Duodenal mucosa (tissue), 2 donors: ENCODE measurements around the gene CHST8.

Experiments
- H3K27ac ChIP-seq: one replicate; pipeline ENCODE4 v1.7.0; 2013; ENCODE audit warnings: low read depth, low read length
- H3K27me3 ChIP-seq, 2 donors: one replicate each; pipeline ENCODE4 v1.7.0; 2013; ENCODE audit warnings: low read length in 2 of 2, control low read depth in 1 of 2; ENCODE audit not compliant: insufficient read depth in 2 of 2, control insufficient read depth in 1 of 2
- H3K36me3 ChIP-seq, 2 donors: one replicate each; pipeline ENCODE4 v1.7.0; 2013; ENCODE audit warnings: low read length in 2 of 2, control low read depth in 1 of 2; ENCODE audit not compliant: insufficient read depth in 2 of 2, control insufficient read depth in 1 of 2
- H3K4me1 ChIP-seq, 2 donors: one replicate each; pipeline ENCODE4 v1.7.0; 2013; ENCODE audit warnings: low read length in 2 of 2, control low read depth in 1 of 2; ENCODE audit not compliant: insufficient read depth in 2 of 2, control insufficient read depth in 1 of 2
- H3K4me3 ChIP-seq, 2 donors: one replicate each; pipeline ENCODE4 v1.7.0; 2013; ENCODE audit warnings: low read length in 2 of 2, low read depth in 1 of 2
- H3K9ac ChIP-seq, 2 donors: one replicate each; pipeline ENCODE4 v1.7.0; 2013; ENCODE audit warnings: low read length in 2 of 2, low read depth in 1 of 2
- H3K9me3 ChIP-seq, 2 donors: one replicate each; pipeline ENCODE4 v1.7.0; 2013; ENCODE audit warnings: low read length in 2 of 2, control low read depth in 1 of 2; ENCODE audit not compliant: control insufficient read depth in 1 of 2

Gene CHST8

DNA sequence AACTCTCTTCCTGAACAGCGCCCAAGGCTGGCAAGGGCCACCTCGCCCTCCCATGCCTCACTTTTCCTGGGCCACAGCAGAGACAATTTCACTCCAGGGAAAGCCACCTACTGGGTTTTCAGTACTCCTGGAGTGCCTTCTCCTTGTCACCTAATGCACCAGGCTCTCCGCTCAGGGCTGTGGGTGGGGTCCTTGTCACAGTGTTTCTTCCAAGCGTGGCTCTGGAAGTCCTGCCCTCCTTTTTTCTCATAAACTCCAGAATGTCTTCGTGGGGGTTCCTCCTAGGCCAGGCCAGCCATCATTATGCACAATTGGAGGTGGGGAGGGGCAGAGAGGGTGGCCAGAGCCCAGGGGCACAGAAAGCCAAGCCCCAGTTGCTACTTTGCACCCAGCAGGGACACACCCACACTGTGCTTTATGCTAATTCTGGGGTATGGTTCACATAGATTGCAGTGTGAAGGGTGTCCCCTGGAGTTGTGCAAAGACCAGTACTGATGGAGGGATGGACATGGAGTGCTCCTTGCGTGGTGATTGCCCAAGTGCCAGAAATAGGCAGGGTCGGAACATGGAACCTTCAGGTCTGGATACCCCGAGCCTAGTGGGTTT, 78.8 kb downstream of the CHST8 start:
- Histone ChIP-seq H3K4me1 (no peaks in the 10 kb centered on the region), H3K4me3 (no peak overlapping the region), H3K9me3 (no peaks in the 10 kb centered on the region), H3K36me3 (no peaks in the 10 kb centered on the region), H3K9ac (no peak overlapping the region), H3K27ac (no peak overlapping the region), H3K27me3 (no peaks in the 10 kb centered on the region)

GRCh38 chr19:33701565-33701964, 79.8 kb downstream of the CHST8 start:
- H3K27ac ChIP-seq = no peak overlapping the region
- no peak overlapping the region for H3K9ac ChIP-seq
- H3K4me1 ChIP-seq = no peaks in the 10 kb centered on the region
- no peak overlapping the region for H3K4me3 ChIP-seq
- H3K36me3 ChIP-seq = no peaks in the 10 kb centered on the region
- H3K27me3 ChIP-seq = no peaks in the 10 kb centered on the region
- H3K9me3 ChIP-seq = no peaks in the 10 kb centered on the region

DNA sequence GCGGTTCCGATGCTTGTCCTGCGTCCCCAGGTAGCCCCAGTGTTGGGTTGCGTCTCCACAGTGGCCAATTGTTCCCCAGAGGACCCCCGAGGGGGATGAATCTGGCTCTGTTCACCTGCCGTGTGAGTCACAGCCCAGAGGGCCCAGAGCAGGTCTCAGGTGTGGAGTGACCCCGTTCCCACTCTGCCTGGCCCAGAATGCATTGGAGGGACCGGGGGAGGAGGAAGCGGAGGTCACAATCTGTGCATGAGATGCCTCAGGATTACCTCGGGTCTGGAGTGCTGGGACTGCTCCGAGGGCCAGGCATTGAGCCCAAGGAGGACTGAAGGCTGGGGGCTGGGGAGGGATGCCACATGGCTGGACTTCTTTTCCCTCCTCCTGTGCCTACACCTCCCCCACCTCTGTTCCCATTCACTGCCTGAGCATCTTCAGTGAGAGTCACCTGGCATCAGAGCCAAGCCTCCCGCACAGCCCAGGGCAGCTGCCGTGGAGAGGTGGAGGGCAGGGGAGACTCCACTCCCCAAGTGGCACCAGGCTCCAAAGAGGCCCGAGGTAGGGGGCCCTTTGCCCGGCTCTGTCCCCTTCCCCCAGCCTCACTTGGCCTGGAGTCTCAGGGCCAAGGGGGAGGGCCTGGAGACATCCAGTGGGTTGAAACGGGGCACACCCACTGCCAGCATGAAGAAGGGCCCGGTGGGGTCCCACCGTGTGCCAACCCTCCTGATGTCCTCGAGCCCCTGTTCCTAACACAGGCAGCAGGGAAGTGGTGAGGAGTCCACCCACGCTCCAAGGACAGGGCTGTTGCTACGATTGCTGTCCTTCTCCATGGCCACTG, 81.1 kb downstream of the CHST8 start:
- Histone ChIP-seq H3K9me3 (no peaks in the 10 kb centered on the region), H3K4me3 (no peak overlapping the region), H3K4me1 (no peaks in the 10 kb centered on the region), H3K27ac (no peak overlapping the region), H3K9ac (no peak overlapping the region), H3K27me3 (no peaks in the 10 kb centered on the region), H3K36me3 (no peaks in the 10 kb centered on the region)

- Histone ChIP-seq H3K4me1 (no peaks in the 10 kb centered on the region), H3K27me3 (no peaks in the 10 kb centered on the region), H3K9ac (no peak overlapping the region), H3K9me3 (no peaks in the 10 kb centered on the region), H3K36me3 (no peaks in the 10 kb centered on the region), H3K27ac (no peak overlapping the region), H3K4me3 (no peak overlapping the region)
Measured at GRCh38 chr19:33703438-33703750, 81.6 kb downstream of the CHST8 start.

DNA sequence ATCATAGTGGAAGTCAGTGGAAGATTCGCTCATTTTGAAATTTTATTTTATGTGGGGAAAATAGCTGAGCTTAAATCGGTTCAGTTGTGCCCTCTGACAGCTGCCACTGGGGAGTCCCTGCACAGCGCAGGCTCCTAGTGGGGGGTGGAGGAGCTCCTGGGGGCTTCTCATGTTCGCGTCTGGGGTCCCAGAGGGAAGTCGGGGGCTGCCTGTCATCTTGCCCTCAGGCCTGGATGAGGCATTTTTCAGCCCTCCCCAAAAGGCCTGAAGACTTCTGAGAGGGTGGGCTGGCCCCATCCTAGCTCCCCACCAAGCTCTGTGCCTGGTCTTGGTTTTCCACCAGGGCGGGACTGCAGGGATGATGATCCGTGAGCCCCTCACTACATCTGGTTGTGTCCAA, 82.1 kb downstream of the CHST8 start:
- H3K9me3 ChIP-seq = no peaks in the 10 kb centered on the region
- H3K36me3 ChIP-seq = no peaks in the 10 kb centered on the region
- H3K9ac ChIP-seq = no peak overlapping the region
- no peaks in the 10 kb centered on the region for H3K27me3 ChIP-seq
- no peak overlapping the region for H3K4me3 ChIP-seq
- H3K4me1 ChIP-seq = no peaks in the 10 kb centered on the region
- H3K27ac ChIP-seq = no peak overlapping the region

DNA sequence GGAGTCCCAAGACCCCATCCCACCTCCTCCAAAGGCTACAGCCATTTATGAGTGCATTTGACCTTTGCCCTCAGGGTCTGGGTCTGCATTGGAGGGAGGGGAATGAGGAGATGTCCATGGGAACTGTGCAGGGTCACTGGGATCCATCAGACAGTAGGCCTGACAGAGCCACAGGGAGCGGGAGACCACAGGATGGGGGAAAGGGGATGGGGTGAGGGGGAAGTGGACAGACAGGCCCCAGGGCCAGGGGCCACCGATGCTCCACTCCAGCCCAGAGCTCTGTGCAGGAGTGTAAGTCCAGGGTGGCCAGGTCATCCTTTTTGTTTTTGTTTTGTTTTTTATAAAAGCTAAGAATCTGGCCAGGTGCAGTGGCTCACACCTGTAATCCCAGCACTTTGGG, 82.5 kb downstream of the CHST8 start:
- H3K4me3 ChIP-seq = no peak overlapping the region
- H3K27ac ChIP-seq = no peak overlapping the region
- H3K9me3 ChIP-seq = no peaks in the 10 kb centered on the region
- no peaks in the 10 kb centered on the region for H3K4me1 ChIP-seq
- no peaks in the 10 kb centered on the region for H3K27me3 ChIP-seq
- H3K9ac ChIP-seq = no peak overlapping the region
- H3K36me3 ChIP-seq = no peaks in the 10 kb centered on the region

- Histone ChIP-seq H3K27ac (no peak overlapping the region), H3K4me3 (no peak overlapping the region), H3K36me3 (no peaks in the 10 kb centered on the region), H3K9ac (no peak overlapping the region), H3K27me3 (no peaks in the 10 kb centered on the region), H3K4me1 (no peaks in the 10 kb centered on the region), H3K9me3 (no peaks in the 10 kb centered on the region)
Measured at GRCh38 chr19:33705090-33705847, 83.5 kb downstream of the CHST8 start.

- no peak overlapping the region for H3K9ac ChIP-seq
- no peak overlapping the region for H3K4me3 ChIP-seq
- H3K36me3 ChIP-seq = no peaks in the 10 kb centered on the region
- H3K27me3 ChIP-seq = no peaks in the 10 kb centered on the region
- no peaks in the 10 kb centered on the region for H3K9me3 ChIP-seq
- no peak overlapping the region for H3K27ac ChIP-seq
- no peaks in the 10 kb centered on the region for H3K4me1 ChIP-seq
Measured at GRCh38 chr19:33705860-33706259, 84.1 kb downstream of the CHST8 start.

- no peak overlapping the region for H3K9ac ChIP-seq
- no peak overlapping the region for H3K4me3 ChIP-seq
- H3K4me1 ChIP-seq = no peaks in the 10 kb centered on the region
- H3K27me3 ChIP-seq = no peaks in the 10 kb centered on the region
- H3K27ac ChIP-seq = no peak overlapping the region
- no peaks in the 10 kb centered on the region for H3K9me3 ChIP-seq
- H3K36me3 ChIP-seq = no peaks in the 10 kb centered on the region
Measured at GRCh38 chr19:33706631-33707030, 84.9 kb downstream of the CHST8 start.

- Histone ChIP-seq H3K4me1 (no peaks in the 10 kb centered on the region), H3K9me3 (no peaks in the 10 kb centered on the region), H3K27me3 (no peaks in the 10 kb centered on the region), H3K9ac (no peak overlapping the region), H3K4me3 (no peak overlapping the region), H3K36me3 (no peaks in the 10 kb centered on the region), H3K27ac (no peak overlapping the region)
Measured at GRCh38 chr19:33712268-33712667, 90.5 kb downstream of the CHST8 start.
